Sciatic nerve (tissue), 2 donors: ENCODE measurements around the gene CCDC34. TPM values are rescaled to one million over a fixed set of nuclear protein-coding genes. Genes with fewer than 3 reads are reported as not detected.

Source experiments
- ATAC-seq: fragments of 200-7000 bp; cut with Tn5 transposase; one replicate; pipeline ENCODE4 v1.9.1; 2020; ENCODE audit warnings: mild to moderate bottlenecking, moderate library complexity
- DNase-seq: peaks from one replicate; pipeline ENCODE4 v3.0.0-alpha.2; 2020; ENCODE audit warnings: low spot score
- intact Hi-C: fragments of 100-400 bp; cut with DNase I; formaldehyde crosslinking; loops from one replicate; pipeline ENCODE4 v1.14.2; 2022
- total RNA-seq: library from RNA; stranded (reverse); fragmentation: NEBNext Ultra II Directional; extraction: Animal tissue kit (Norgen Biotek cat#: 25700); gene quantifications from one replicate; pipeline ENCODE4 v1.2.1, GENCODE V29; 2021
- donor health status: DM: no; HTN: no; CAD: no.
- donor health status: DM: no; HTN: no; CAD: no.

The CCDC34 gene, protein sequence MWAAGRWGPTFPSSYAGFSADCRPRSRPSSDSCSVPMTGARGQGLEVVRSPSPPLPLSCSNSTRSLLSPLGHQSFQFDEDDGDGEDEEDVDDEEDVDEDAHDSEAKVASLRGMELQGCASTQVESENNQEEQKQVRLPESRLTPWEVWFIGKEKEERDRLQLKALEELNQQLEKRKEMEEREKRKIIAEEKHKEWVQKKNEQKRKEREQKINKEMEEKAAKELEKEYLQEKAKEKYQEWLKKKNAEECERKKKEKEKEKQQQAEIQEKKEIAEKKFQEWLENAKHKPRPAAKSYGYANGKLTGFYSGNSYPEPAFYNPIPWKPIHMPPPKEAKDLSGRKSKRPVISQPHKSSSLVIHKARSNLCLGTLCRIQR
- total RNA-seq, result 7.8 TPM

- ATAC-seq, result peak; percentile 100
- intact Hi-C loops, result no loop called here
- DNase-seq, result peak; percentile 94
Observed at GRCh38 chr11:27362749-27363575, at the start of gene CCDC34. TSS of gene CCDC34 (minus strand) at chr11:27363215. CDS start at chr11:27363194, 21 bp downstream.

GRCh38 chr11:27412192-27412691 lies 49.2 kb upstream of the CCDC34 start:
- ATAC-seq (no peak), DNase-seq (no peak)
- intact Hi-C loops, result no loop called here

DNA sequence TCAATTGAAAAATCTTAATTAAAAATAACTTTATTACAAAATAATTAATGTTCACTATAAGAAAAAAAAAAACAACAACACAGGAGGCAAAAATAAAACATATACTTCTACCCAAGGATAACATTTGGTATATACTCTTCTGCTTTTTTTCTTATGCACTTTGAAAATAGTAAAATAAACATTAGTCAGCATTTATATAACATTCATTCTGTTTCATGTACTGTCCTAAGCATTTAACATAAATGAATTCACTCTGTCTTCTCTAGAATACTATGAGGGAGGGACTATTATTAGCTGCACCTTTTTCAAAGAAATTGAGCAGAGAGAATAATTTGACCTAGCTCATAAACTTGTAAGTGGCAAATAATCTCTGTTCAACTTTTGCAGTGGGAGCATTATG lies 48.3 kb upstream of the CCDC34 start:
- no peak for DNase-seq
- ATAC-seq, result no peak
- intact Hi-C loops, result no loop called here

GRCh38 chr11:27410272-27410671 lies 47.3 kb upstream of the CCDC34 start:
- no peak for ATAC-seq
- no peak for DNase-seq
- intact Hi-C loops, result no loop called here

GRCh38 chr11:27409742-27410141 lies 46.7 kb upstream of the CCDC34 start:
- ATAC-seq (peak; percentile 45), DNase-seq (no peak)
- intact Hi-C loops, result no loop called here

- peak; percentile 56 for ATAC-seq
Observed at GRCh38 chr11:27409049-27409448, 46.0 kb upstream of the CCDC34 start.

DNA sequence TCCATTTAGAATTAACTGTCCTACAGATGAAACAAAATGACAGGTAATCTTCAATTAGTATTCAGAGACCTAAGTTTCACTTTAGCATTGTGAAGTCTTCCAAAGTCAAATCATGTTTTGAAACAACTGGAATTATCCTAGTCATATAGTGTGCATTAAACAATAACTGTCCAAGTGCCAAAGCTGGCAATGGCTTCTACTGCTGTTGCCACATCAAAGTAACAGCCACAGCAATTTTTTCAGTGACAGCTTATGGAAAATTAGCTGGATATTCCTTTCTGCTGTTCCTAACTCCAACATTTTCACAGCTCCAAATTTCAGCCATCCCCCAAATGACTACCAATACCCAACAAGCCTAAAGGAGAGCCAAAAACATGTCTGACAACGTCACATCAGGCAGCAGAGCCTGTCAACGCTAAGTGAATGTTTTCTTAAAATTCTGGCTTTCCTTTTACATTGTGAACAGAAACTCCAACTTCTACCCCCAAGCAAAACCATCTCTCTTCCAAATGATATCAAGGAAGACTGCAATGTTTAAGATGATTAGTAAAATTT lies 45.3 kb upstream of the CCDC34 start:
- DNase-seq (no peak), ATAC-seq (no peak)
- intact Hi-C loops, result no loop called here

More at GRCh38 chr11:27409049-27409448, 46.0 kb upstream of the CCDC34 start:
- intact Hi-C loops, result no loop called here
- no peak for DNase-seq

- intact Hi-C loops, result no loop called here
- DNase-seq (no peak), ATAC-seq (no peak)
Observed at GRCh38 chr11:27406498-27407354, 43.7 kb upstream of the CCDC34 start.

DNA sequence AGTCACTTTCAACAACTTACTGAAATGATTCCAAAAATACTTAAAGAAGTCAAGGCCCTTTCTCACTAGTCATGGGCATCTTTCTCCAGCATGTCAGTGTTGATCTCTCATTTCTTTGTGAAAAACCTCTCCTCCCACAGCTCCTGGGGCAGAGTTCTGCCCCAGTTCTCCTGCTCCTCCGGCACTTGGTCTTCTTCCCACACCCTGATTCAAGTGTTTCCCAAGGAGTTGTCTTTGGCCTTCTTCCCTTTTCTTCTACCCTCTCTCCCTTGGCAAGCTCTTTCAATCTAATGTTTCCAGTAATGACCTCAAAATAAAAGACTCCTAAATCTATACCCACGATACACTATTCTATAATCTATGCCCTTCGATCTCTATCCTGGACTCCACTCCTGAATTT lies 42.1 kb upstream of the CCDC34 start:
- intact Hi-C loops, result no loop called here
- DNase-seq (no peak), ATAC-seq (peak; percentile 47)

GRCh38 chr11:27404427-27404826 lies 41.4 kb upstream of the CCDC34 start:
- DNase-seq (no peak), ATAC-seq (no peak)
- intact Hi-C loops, result no loop called here

DNA sequence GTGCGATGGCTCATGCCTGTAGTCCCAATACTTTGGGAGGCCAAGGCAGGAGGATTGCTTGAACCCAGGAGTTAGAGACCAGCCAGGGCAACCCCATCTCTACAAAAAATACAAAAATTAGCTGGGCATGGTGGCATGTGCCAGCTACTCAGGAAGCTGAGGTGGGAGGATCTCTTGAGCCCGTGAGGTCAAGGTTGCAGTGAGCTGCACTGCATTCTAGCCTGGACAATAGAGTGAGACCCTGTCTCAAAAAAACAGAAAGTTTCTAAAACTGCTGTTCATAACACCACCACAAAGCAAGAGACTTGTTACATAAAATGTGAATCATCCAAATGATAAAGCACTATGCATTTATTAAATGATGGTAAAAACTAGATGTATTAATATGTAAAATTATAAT lies 40.2 kb upstream of the CCDC34 start:
- no peak for DNase-seq
- ATAC-seq, result no peak
- intact Hi-C loops, result no loop called here

GRCh38 chr11:27402450-27402849 lies 39.4 kb upstream of the CCDC34 start:
- DNase-seq (no peak), ATAC-seq (no peak)
- intact Hi-C loops, result no loop called here

- no peak for DNase-seq
- intact Hi-C loops, result no loop called here
- ATAC-seq, result no peak
Observed at GRCh38 chr11:27401833-27402316, 38.9 kb upstream of the CCDC34 start.

DNA sequence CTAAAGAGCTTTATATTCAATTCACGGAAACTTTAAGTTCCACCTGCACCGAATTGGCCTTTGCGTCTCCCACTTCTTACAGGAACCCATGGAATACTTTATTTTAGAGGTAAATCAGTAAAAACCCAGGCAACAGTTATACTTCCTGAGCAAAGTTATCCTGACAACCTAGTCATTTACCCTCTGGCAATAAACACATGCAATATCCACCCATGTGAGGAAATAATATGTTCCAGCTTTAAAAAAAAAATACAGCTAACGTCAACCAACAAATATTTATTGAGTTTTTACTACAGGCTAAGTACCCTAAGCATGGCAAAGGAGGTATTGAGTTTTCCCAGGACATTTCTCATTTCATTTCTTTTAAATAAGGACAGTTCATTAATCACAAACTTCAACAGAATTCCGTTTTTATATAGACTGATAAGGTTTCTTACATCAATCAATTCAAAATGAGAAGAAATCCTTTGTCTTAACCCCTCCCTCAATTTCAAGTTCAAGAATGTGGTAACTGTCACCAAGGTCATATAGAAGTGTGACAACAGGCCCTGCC lies 38.3 kb upstream of the CCDC34 start:
- DNase-seq (no peak), ATAC-seq (no peak)
- intact Hi-C loops, result no loop called here

DNA sequence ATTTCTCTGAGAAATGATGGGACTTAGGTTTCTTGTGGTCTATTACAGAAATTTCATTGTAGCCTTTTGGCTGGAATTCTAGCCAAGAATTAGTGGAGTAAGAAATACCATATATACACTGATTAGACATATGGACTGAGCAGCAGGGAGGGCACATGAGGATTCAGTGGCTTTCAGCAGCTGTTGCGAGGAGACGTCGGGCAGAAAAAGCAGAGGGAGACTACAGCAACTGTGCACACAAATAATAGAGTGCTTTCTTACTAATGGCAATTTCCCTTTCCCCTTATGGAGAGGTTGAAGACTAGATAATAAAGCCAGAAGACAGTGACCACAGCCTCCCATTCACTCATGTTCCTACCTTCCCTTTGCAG lies 35.4 kb upstream of the CCDC34 start:
- DNase-seq (no peak), ATAC-seq (no peak)
- intact Hi-C loops, result no loop called here

GRCh38 chr11:27397624-27398399 lies 34.8 kb upstream of the CCDC34 start:
- intact Hi-C loops, result no loop called here
- ATAC-seq (no peak), DNase-seq (no peak)

GRCh38 chr11:27396259-27396839 lies 33.3 kb upstream of the CCDC34 start:
- ATAC-seq (peak; percentile 25), DNase-seq (no peak)
- intact Hi-C loops, result no loop called here
